Endothelial cell of umbilical vein (primary cell): ENCODE measurements around the gene PPP1R15B. TPM values are rescaled to one million over a fixed set of nuclear protein-coding genes. Genes with fewer than 3 reads are reported as not detected.

Experiments used
- Bru-seq: library from RNA; stranded (reverse); fragments of 400-500 nt; gene quantifications from one replicate; lab custom pipeline; 2021; lab: Mats Ljungman, UMichigan
- BruChase-seq, 2 experiments: library from RNA; stranded (reverse); fragments of 400-500 nt; gene quantifications; one replicate each; lab custom pipeline; 2021; lab: Mats Ljungman, UMichigan
- BruUV-seq: library from RNA; stranded (reverse); fragments of 400-500 nt; replicated peaks from 2 replicates; lab custom pipeline; 2021; lab: Mats Ljungman, UMichigan
- CTCF ChIA-PET: fragments of 300-600, 350-600 bp; sonication (Branson Sonifier 250); formaldehyde crosslinking; loops from one replicate; lab custom pipeline; 2021; ENCODE audit warnings: antibody characterized with exemption, inconsistent platforms; lab: Charles Lee
- POLR2A ChIA-PET: fragments of 300-600, 350-600 bp; sonication (Branson Sonifier 250); formaldehyde crosslinking; loops from one replicate; lab custom pipeline; 2021; ENCODE audit warnings: antibody characterized with exemption, inconsistent platforms; lab: Charles Lee
- DNase-seq: peaks from one replicate; pipeline ENCODE4 v3.0.0-alpha.2; 2011; ENCODE audit warnings: low read depth, low spot score
- FAIRE-seq: peaks from 2 replicates; lab custom pipeline; 2011; peaks lifted over from hg19 to GRCh38; lab: Jason Lieb, UNC
- H2AFZ ChIP-seq: 2 replicates; pipeline ENCODE4 v1.6.0; 2012; ENCODE audit warnings: low read depth, low read length, control low read depth, inconsistent platforms
- H3K27ac ChIP-seq: 2 replicates; pipeline ENCODE4 v1.5.1; 2011; ENCODE audit warnings: low read depth, mild to moderate bottlenecking, control low read depth, low read length, moderate library complexity; ENCODE audit not compliant: insufficient read depth
- H3K27me3 ChIP-seq, 2 experiments: 2 replicates each; pipeline versions ENCODE4 v1.6.0 to v1.6.1; 2011; ENCODE audit warnings: low read length in 2 of 2, mixed read lengths in 1 of 2; ENCODE audit not compliant: control insufficient read depth in 2 of 2, insufficient read depth in 2 of 2
- H3K36me3 ChIP-seq, 2 experiments: 2 replicates in 1 of 2; 3 replicates in 1 of 2; pipeline ENCODE4 v1.5.1; 2011; ENCODE audit warnings: low read length in 2 of 2, mild to moderate bottlenecking in 1 of 2, moderate library complexity in 1 of 2; ENCODE audit not compliant: control insufficient read depth in 2 of 2, insufficient read depth in 2 of 2; ENCODE audit errors: extremely low read depth in 1 of 2
- H3K4me1 ChIP-seq: 3 replicates; pipeline ENCODE4 v1.5.1; 2011; ENCODE audit warnings: mild to moderate bottlenecking, low read length; ENCODE audit not compliant: control insufficient read depth, insufficient read depth; ENCODE audit errors: extremely low read depth
- H3K4me2 ChIP-seq: 2 replicates; pipeline ENCODE4 v1.6.1; 2011; ENCODE audit warnings: low read length, control low read depth, mixed read lengths; ENCODE audit not compliant: insufficient read depth
- H3K4me3 ChIP-seq, 3 experiments: fragments of 200-600 bp in 1 of 3; sonication (generic), shearing (Covaris generic) in 1 of 3; replicated peaks in 1 of 3; 2 replicates each; pipeline ENCODE4 v1.5.1; 2011 to 2016; ENCODE audit warnings: control low read depth in 3 of 3, low read length in 3 of 3, mild to moderate bottlenecking in 2 of 3, inconsistent platforms in 1 of 3, low read depth in 1 of 3, moderate library complexity in 1 of 3; ENCODE audit not compliant: insufficient read depth in 1 of 3
- H3K79me2 ChIP-seq: 2 replicates; pipeline ENCODE4 v1.6.0; 2012; ENCODE audit warnings: low read length, inconsistent platforms; ENCODE audit not compliant: control insufficient read depth, insufficient read depth
- H3K9ac ChIP-seq: replicated peaks from 2 replicates; pipeline ENCODE3; 2011; ENCODE audit warnings: low read length, control low read depth; ENCODE audit not compliant: insufficient read depth; ENCODE audit errors: extremely low read depth
- H3K9me1 ChIP-seq: replicated peaks from 3 replicates; pipeline ENCODE4 v1.6.0; 2011; ENCODE audit warnings: mild to moderate bottlenecking, low read length; ENCODE audit not compliant: control insufficient read depth, insufficient read depth; ENCODE audit errors: extremely low read depth
- H3K9me3 ChIP-seq: replicated peaks from 2 replicates; pipeline ENCODE4 v1.5.1; 2012; ENCODE audit warnings: low read length, inconsistent platforms; ENCODE audit not compliant: control insufficient read depth, insufficient read depth
- H4K20me1 ChIP-seq: replicated peaks from 2 replicates; pipeline ENCODE3; 2011; ENCODE audit warnings: mild to moderate bottlenecking, low read length; ENCODE audit not compliant: control insufficient read depth, insufficient read depth; ENCODE audit errors: extremely low read depth
- CTCF ChIP-seq, 2 donors: IDR thresholded peaks; 1 replicate in 1 of 2; 2 replicates in 1 of 2; pipeline ENCODE4 v1.5.1; 2011; ENCODE audit warnings: low read length in 2 of 2, mild to moderate bottlenecking in 2 of 2, moderate library complexity in 2 of 2, control low read depth in 1 of 2, inconsistent platforms in 1 of 2, low read depth in 1 of 2; ENCODE audit not compliant: insufficient read depth in 1 of 2; ENCODE audit errors: extremely low read depth in 1 of 2
- EZH2 ChIP-seq: IDR thresholded peaks from 2 replicates; pipeline ENCODE4 v1.6.1; 2012; ENCODE audit warnings: borderline replicate concordance, low read depth, mild to moderate bottlenecking, moderate library complexity, low read length, inconsistent platforms; ENCODE audit not compliant: severe bottlenecking
- FOS ChIP-seq: IDR thresholded peaks from 2 replicates; pipeline ENCODE4 v1.6.1; 2011; ENCODE audit warnings: mild to moderate bottlenecking, low read length, moderate library complexity, borderline replicate concordance; ENCODE audit not compliant: insufficient read depth
- GATA2 ChIP-seq: IDR thresholded peaks from 2 replicates; pipeline ENCODE4 v1.7.0; 2011; ENCODE audit warnings: low read depth, mild to moderate bottlenecking, moderate library complexity, mixed read lengths, low read length; ENCODE audit not compliant: insufficient read length, insufficient read depth
- JUN ChIP-seq: IDR thresholded peaks from 2 replicates; pipeline ENCODE4 v1.6.1; 2011; ENCODE audit warnings: borderline replicate concordance, low read depth; ENCODE audit not compliant: insufficient read length, insufficient read depth
- MAX ChIP-seq: IDR thresholded peaks from 2 replicates; pipeline ENCODE4 v1.6.1; 2011; ENCODE audit not compliant: insufficient read depth, insufficient read length
- MYC ChIP-seq: IDR thresholded peaks from one replicate; pipeline ENCODE4 v1.6.1; 2011; ENCODE audit warnings: mild to moderate bottlenecking, low read depth, low read length
- POLR2A ChIP-seq: IDR thresholded peaks from 2 replicates; pipeline ENCODE4 v1.6.1; 2012; ENCODE audit warnings: low read depth, mild to moderate bottlenecking, control low read depth, low read length
- POLR2AphosphoS5 ChIP-seq: IDR thresholded peaks from 2 replicates; pipeline ENCODE4 v1.6.1; 2012; ENCODE audit warnings: low read depth, mild to moderate bottlenecking, control low read depth, low read length, moderate library complexity; ENCODE audit not compliant: insufficient read depth
- dilution Hi-C: fragments of 300-500 bp; cut with MboI; formaldehyde crosslinking; loops from one replicate; pipeline ENCODE4 v1.15.0; 2019; ENCODE audit warnings: low sequenced_read_pairs; ENCODE audit not compliant: extremely low pct_ligation_motif_present
- intact Hi-C: fragments of 100-400 bp; cut with micrococcal nuclease; formaldehyde crosslinking; loops from one replicate; pipeline ENCODE4 v1.10.0; 2022
- long read RNA-seq: library from polyadenylated mRNA; stranded (forward); transcript quantifications from one replicate; pipeline ENCODE4 v2.0.0, GENCODE V29; 2021
- polyA minus RNA-seq, 3 experiments: library from RNA; depleted of rRNA, polyadenylated mRNA; stranded (reverse); fragments of >200 nt; gene quantifications; 1 replicate in 1 of 3; 2 replicates in 2 of 3; pipeline ENCODE4 v1.2.3, GENCODE V29; 2011
- polyA plus RNA-seq, 4 experiments: library from polyadenylated mRNA; depleted of rRNA in 3 of 4; stranded (reverse) in 3 of 4; unstranded in 1 of 4; fragments of >200 nt; gene quantifications; 2 replicates each; pipeline versions ENCODE4 v1.2.1 to v1.2.3, GENCODE V29; 2011 to 2012; ENCODE audit warnings: missing spikeins in 1 of 4
- total RNA-seq: library from RNA; stranded (reverse); gene quantifications from 2 replicates; pipeline ENCODE4 v1.2.3, GENCODE V29; 2021

Gene PPP1R15B
- total RNA-seq (39.8 and 41.7 TPM in 2 replicates), polyA plus RNA-seq (15.4 and 16.8 TPM in 2 replicates), polyA minus RNA-seq (38.0 and 39.1 TPM in 2 replicates), Bru-seq, nascent RNA (percentile 98 among the genes with signal in this experiment), BruChase-seq, experiment 1, labeled RNA remaining after a 6-hour chase (percentile 96 among the genes with signal in this experiment), BruChase-seq, experiment 2, labeled RNA remaining after a 2-hour chase (percentile 100 among the genes with signal in this experiment)
- polyA plus RNA-seq (2011; cell fraction: cytosol; rRNA removed) = 17.9 and 19.4 TPM in 2 replicates
- 19.4 and 23.4 TPM in 2 replicates for polyA plus RNA-seq (2011; cell fraction: nucleus; rRNA removed)
- 13.3 and 19.0 TPM in 2 replicates for polyA plus RNA-seq (2012)
- 107 TPM for polyA minus RNA-seq (2011; cell fraction: cytosol; rRNA and poly(A)+ RNA removed)
- polyA minus RNA-seq (2011; cell fraction: nucleus; rRNA and poly(A)+ RNA removed) = 47.6 and 55.9 TPM in 2 replicates
- long read RNA-seq, full-length matches to known transcripts = 31 of 37 reads
- long read RNA-seq, partial matches to known transcripts = 0 of 37 reads
- long read RNA-seq, other reads (novel, unspliced or antisense) = 6 of 37 reads

- peaks cover 26% of the 10 kb centered on the region for H4K20me1 ChIP-seq
- intact Hi-C loops = loop anchor here (1.0 to 2.0 kb wide), 3 partner anchors 20 to 91 kb away; no protein-coding TSS in a partner anchor
- BruUV-seq = TSS peak; percentile 51
- H3K27ac ChIP-seq = peak within 1 kb of the TSS; percentile 89
- ChIA-PET POLR2A (no interaction called here), CTCF (interaction anchor here (1.1 to 4.7 kb wide), 5 partner anchors 13 to 92 kb away, joined by 4 to 77 read pairs (median 7); partner anchors contain the start of gene PIK3C2B)
- peak within 1 kb of the TSS; percentile 85 for H3K9ac ChIP-seq
- no peaks in the 10 kb centered on the region for H3K9me1 ChIP-seq
- peak within 1 kb of the TSS; percentile 49 to 94 (median 78) for H3K4me3 ChIP-seq
- DNase-seq (peak; percentile 99), FAIRE-seq (peak; percentile 84)
- H3K27me3 ChIP-seq = no peaks in the 10 kb centered on the region
- no peak for TF ChIP-seq MYC
- TF ChIP-seq CTCF (IDR thresholded peaks at IDR 0.05; ENCODE audit: extremely low read depth in 1 of 2, insufficient read depth in 1 of 2, low read depth in 1 of 2, low read length in 2 of 2) = no peak
- peak; percentile 96 for TF ChIP-seq POLR2AphosphoS5
- TF ChIP-seq MAX = no peak
- TF ChIP-seq POLR2A = peak; percentile 96
- TF ChIP-seq JUN = no peak
- no peak for TF ChIP-seq FOS
- no peak for TF ChIP-seq GATA2
- TF ChIP-seq EZH2 = no peak
- H2AFZ ChIP-seq = peak within 1 kb of the TSS; percentile 55
- no peaks in the 10 kb centered on the region for H3K9me3 ChIP-seq
- peaks cover 50% of the 10 kb centered on the region for H3K79me2 ChIP-seq
- peak within 1 kb of the TSS; percentile 89 for H3K4me2 ChIP-seq
- peaks cover 6% of the 10 kb centered on the region for H3K4me1 ChIP-seq
- dilution Hi-C loops = no loop called here
- no peaks in the 10 kb centered on the region for H3K36me3 ChIP-seq
Observed at GRCh38 chr1:204411451-204412204, at the start of gene PPP1R15B. Gene PPP1R15B (minus strand): TSS chr1:204411817. CDS start chr1:204411411, 406 bp downstream.
